NCI-H1694 (cell line): ENCODE data around the gene EIF1B.

Experiments
- DNase-seq: peaks from one replicate; lab custom pipeline; 2025; lab: John Stamatoyannopoulos, UW

Gene EIF1B

GRCh38 chr3:40308725-40309417, 636 bp upstream of the EIF1B start:
- no peak for DNase-seq

GRCh38 chr3:40309925-40310695, 603 bp downstream of the EIF1B start:
- DNase-seq: no peak

GRCh38 chr3:40310705-40311104, 1.2 kb downstream of the EIF1B start:
- no peak for DNase-seq

GRCh38 chr3:40312661-40313226, 3.2 kb downstream of the EIF1B start:
- DNase-seq: no peak

DNA sequence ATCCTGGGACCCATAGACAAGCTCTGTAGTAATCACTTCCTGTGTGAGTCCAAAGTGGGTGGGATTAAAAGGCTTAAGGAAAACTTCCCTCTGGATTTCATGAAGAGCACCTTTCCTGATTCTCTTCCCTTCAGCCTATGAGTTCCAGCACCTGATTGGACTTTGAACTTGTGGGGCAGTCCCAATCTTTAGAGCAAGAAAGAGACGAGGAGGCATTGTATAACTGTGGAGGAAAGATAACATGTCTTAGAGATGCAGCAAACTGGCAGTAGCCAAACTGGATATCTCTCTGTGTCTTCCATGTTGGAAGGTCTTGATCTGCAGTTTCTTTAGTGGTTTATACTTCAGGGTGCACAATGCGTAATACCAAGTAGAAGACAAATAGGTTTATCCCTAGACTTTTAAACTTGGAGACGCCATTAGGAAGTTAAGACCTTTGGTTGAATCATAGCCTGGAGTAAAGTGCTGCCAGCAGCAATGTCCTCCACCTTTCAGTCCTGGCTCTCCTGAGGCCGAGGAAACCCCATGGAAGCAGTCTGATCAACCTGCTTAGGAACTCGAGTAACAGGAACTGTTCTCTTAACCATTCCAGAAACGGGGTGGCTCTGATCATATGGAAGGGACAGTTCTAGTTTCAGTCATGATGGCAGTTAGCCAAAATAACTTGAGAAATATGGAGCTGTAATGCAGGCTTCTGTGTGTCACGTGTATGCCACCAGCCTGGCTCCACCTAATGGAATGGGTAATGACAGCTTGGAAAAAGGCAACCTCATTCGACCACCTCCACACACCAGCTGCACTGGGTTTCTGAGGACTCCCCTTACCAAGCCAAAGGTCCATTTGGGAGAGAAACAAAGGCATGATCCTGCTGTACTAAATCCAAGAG, 4.7 kb downstream of the EIF1B start:
- DNase-seq: no peak

DNA sequence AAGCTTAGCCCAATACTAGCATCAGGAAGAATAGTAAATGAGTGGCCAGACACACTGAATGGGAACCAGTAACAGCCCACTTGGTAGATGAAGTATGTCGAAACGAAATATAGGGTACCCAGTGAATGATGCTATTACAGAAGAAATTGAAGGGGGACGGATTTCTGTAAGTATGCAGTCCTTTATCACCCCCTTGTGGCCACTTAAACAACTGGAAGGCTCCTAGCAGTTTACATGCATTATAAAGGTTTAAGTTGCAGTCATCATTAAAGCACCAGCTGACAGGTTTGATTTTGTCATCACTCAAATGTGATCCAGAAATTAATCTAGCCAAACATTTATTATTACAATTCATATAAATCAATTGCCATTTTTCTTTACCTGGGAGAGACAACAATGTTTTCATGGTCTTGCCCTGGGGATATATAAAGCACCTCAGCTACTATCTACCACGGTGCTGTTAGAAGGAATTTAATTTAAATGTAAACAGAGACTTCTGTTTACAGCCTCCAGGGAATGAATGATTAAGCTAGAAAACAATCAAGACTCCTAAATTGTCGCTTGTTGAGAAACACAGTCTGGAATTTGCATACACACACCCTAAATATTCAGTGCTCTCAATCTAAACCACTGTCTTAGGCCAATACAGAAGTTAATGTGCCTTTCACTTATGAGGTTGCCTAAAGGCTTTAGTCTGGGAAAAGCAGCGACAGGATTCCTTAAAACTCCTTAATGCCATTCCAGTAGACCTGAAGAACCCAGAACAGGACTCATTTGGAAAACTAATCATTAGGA, 7.8 kb downstream of the EIF1B start:
- no peak for DNase-seq

DNA sequence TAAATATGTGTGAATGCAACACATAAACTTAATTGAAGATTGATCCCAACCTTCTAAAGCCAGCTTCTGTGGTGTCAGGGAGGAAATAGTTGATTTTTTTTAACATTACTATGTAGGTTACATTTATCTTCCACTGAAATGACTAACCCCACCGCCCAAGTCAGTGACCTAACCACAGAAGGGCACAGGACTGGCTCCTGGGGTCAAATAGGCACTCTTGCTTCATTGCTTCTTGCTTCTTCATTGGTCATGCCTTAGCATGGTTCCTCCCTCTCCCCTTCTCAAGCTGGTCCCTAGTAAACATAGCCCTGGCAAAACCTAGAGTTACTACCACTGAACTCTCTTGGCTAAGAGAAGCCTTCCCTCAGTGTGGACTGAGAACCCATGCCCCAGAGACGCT, 12.3 kb downstream of the EIF1B start:
- no peak for DNase-seq

DNA sequence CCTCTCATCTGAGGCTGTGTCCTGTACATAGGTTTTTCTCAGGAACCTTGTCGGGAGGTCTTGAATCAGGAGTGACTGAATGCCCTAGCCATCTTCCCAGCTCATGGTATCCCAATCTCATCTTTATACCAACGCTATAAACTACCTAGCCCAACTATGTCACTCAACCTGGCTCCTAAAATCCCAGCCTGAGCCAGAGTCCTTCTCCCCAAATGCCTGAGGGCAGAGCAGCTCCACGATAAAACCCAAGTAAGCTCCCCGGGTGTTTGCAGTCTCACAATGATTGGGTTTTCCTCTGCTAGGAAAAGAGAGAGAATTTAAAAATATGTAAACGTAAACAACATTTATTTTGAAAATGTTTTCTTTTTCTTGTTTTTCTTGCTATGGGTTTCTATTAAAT, 14.4 kb downstream of the EIF1B start:
- DNase-seq: no peak

GRCh38 chr3:40324621-40325020, 15.1 kb downstream of the EIF1B start:
- DNase-seq: no peak

GRCh38 chr3:40325465-40325864, 16.0 kb downstream of the EIF1B start:
- DNase-seq: no peak

- DNase-seq: no peak
Measured at GRCh38 chr3:40328374-40328773, 18.9 kb downstream of the EIF1B start.

GRCh38 chr3:40329071-40329470, 19.6 kb downstream of the EIF1B start:
- no peak for DNase-seq

DNA sequence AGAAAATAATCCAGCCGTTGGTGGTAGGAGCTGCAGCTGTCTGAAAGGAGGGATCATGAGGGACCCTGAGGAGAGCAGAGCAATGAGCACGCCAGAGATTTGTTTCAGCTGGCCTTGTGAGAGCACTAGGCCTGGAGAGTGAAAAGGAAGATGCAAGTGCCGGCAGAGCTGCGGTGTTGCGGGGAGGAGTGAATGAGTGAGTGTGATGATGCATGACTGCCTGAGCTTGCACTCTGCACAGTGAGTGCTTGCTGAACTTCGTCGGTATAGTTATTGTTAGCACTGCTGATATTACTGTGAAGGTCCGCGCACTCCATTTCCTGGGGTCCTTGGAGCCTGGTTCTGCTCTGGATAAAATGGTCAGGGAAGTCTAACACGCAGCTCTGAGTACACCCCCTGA, 23.2 kb downstream of the EIF1B start:
- DNase-seq: no peak

DNA sequence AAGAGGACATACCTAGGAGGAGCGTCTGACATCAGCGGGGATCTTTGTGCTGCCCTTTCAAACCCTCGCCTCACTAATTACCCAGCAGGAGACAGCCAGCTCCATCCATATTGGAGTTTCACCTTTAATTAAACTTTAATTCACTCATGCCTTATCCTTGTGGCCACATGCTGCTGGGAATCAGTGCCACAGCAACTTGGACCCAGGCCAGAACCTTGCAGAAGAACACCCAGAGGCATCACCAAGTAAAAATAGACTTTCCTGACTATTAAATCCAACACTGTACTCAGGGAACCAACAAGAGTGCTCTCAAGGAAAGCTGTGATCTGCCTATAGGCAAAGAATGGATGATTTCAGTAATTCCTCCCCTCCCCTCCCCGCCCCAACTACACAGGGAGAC, 23.9 kb downstream of the EIF1B start:
- no peak for DNase-seq

DNA sequence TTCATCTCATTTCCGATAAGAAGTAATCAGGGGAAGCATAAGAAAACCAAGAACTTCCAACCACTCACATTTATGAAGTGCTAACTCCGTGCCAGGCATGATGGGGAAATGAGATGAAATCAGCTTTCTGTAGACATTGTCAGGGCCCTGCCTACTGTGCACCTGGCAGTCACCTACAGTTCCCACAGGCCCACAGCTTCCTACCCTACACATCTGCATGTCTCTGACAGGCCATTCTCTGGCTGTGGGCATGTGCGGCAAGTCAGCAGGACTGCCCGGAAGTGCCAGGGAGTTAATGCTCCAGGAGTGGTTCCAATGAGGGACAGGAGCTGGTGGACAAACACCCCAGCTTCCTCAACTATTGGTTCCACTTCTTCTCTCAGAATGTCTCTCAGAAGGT, 24.3 kb downstream of the EIF1B start:
- DNase-seq: no peak

- DNase-seq: no peak
Measured at GRCh38 chr3:40336101-40336500, 26.6 kb downstream of the EIF1B start.

- no peak for DNase-seq
Measured at GRCh38 chr3:40336511-40337135, 27.1 kb downstream of the EIF1B start.

- no peak for DNase-seq
Measured at GRCh38 chr3:40337136-40338108, 27.9 kb downstream of the EIF1B start.

GRCh38 chr3:40339871-40340270, 30.4 kb downstream of the EIF1B start:
- DNase-seq: no peak
